Peyer's patch (tissue), 4 donors: Measurements from ENCODE around the gene RPS10. TPM values are rescaled to one million over a fixed set of nuclear protein-coding genes. Genes with fewer than 3 reads are reported as not detected.

Experiments
- DNase-seq, 3 donors: peaks; one replicate each; pipeline ENCODE4 v3.0.0-alpha.2; 2017 to 2019
- H3K27ac ChIP-seq, 4 donors: fragments of 200-600 bp; sonication (generic); one replicate each; pipeline ENCODE4 v1.5.1; 2016 to 2019
- H3K27me3 ChIP-seq, 2 donors: fragments of 200-600 bp; sonication (generic); one replicate each; pipeline ENCODE4 v1.5.1; 2019
- H3K36me3 ChIP-seq, 3 donors: fragments of 200-600 bp; sonication (generic); one replicate each; pipeline ENCODE4 v1.5.1; 2016 to 2019
- H3K4me1 ChIP-seq, 4 donors: fragments of 200-600 bp; sonication (generic); one replicate each; pipeline ENCODE4 v1.5.1; 2016 to 2019
- H3K4me3 ChIP-seq, 4 donors: fragments of 200-600 bp; sonication (generic); 1 replicate in 3 of 4; 2 replicates in 1 of 4; pipeline ENCODE4 v1.5.1; 2016 to 2019; ENCODE audit warnings: mild to moderate bottlenecking in 1 of 4
- H3K9me3 ChIP-seq, 4 donors: fragments of 200-600 bp; sonication (generic); one replicate each; pipeline ENCODE4 v1.5.1; 2016 to 2019; ENCODE audit warnings: mild to moderate bottlenecking in 1 of 4
- POLR2A ChIP-seq, 2 donors: fragments of 450-650 bp; IDR thresholded peaks; one replicate each; pipeline ENCODE4 v1.5.1; 2017; ENCODE audit warnings: antibody characterized with exemption in 2 of 2, mild to moderate bottlenecking in 2 of 2, moderate library complexity in 2 of 2
- total RNA-seq, 4 donors: library from RNA; depleted of rRNA; stranded (reverse); fragments of >200 nt; gene quantifications; one replicate each; pipeline ENCODE4 v1.1.0, GENCODE V29; 2016
- TF ChIP-seq, protein P1 (sequence below), 6 experiments: fragments of 450-650 bp in 4 of 6; fragments of 200-600 bp in 2 of 6; sonication (generic) in 1 of 6; IDR thresholded peaks; one replicate each; pipeline ENCODE4 v1.5.1; 2017 to 2019; ENCODE audit warnings: antibody characterized with exemption in 6 of 6, mild to moderate bottlenecking in 3 of 6, moderate library complexity in 1 of 6

Gene RPS10
- total RNA-seq, 4 donors from 2014 or later, result 729 to 2,642 (median 1,002) TPM

GRCh38 chr6:34469499-34469898, 43.6 kb upstream of the RPS10 start:
- peaks cover 0 to 13% (median 6%) of the 10 kb centered on the region in 4 donors for H3K4me1 ChIP-seq
- peak overlapping the region in 1 of 4 donors; percentile 14 for H3K27ac ChIP-seq
- no peaks in the 10 kb centered on the region for H3K9me3 ChIP-seq
- H3K27me3 ChIP-seq, result peaks cover 0 to 16% of the 10 kb centered on the region in 2 donors
- no peaks in the 10 kb centered on the region for H3K36me3 ChIP-seq
- DNase-seq, result no peak
- TF ChIP-seq, protein P1, sequence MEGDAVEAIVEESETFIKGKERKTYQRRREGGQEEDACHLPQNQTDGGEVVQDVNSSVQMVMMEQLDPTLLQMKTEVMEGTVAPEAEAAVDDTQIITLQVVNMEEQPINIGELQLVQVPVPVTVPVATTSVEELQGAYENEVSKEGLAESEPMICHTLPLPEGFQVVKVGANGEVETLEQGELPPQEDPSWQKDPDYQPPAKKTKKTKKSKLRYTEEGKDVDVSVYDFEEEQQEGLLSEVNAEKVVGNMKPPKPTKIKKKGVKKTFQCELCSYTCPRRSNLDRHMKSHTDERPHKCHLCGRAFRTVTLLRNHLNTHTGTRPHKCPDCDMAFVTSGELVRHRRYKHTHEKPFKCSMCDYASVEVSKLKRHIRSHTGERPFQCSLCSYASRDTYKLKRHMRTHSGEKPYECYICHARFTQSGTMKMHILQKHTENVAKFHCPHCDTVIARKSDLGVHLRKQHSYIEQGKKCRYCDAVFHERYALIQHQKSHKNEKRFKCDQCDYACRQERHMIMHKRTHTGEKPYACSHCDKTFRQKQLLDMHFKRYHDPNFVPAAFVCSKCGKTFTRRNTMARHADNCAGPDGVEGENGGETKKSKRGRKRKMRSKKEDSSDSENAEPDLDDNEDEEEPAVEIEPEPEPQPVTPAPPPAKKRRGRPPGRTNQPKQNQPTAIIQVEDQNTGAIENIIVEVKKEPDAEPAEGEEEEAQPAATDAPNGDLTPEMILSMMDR (IDR thresholded peaks at IDR 0.05), result no peak
- TF ChIP-seq POLR2A (IDR thresholded peaks at IDR 0.05), result no peak
- H3K4me3 ChIP-seq, result no peak overlapping the region

GRCh38 chr6:34468378-34468892, 42.6 kb upstream of the RPS10 start:
- Histone ChIP-seq H3K4me1 (peaks cover 0 to 13% (median 6%) of the 10 kb centered on the region in 4 donors), H3K9me3 (no peaks in the 10 kb centered on the region), H3K27me3 (peaks cover 0 to 16% of the 10 kb centered on the region in 2 donors), H3K27ac (peak overlapping the region in 1 of 4 donors; percentile 72), H3K4me3 (no peak overlapping the region), H3K36me3 (no peaks in the 10 kb centered on the region)
- peak in 2 of 3 donors; percentile 62 to 65 for DNase-seq
- TF ChIP-seq POLR2A (IDR thresholded peaks at IDR 0.05), result no peak
- TF ChIP-seq, protein P1 (IDR thresholded peaks at IDR 0.05), result no peak

DNA sequence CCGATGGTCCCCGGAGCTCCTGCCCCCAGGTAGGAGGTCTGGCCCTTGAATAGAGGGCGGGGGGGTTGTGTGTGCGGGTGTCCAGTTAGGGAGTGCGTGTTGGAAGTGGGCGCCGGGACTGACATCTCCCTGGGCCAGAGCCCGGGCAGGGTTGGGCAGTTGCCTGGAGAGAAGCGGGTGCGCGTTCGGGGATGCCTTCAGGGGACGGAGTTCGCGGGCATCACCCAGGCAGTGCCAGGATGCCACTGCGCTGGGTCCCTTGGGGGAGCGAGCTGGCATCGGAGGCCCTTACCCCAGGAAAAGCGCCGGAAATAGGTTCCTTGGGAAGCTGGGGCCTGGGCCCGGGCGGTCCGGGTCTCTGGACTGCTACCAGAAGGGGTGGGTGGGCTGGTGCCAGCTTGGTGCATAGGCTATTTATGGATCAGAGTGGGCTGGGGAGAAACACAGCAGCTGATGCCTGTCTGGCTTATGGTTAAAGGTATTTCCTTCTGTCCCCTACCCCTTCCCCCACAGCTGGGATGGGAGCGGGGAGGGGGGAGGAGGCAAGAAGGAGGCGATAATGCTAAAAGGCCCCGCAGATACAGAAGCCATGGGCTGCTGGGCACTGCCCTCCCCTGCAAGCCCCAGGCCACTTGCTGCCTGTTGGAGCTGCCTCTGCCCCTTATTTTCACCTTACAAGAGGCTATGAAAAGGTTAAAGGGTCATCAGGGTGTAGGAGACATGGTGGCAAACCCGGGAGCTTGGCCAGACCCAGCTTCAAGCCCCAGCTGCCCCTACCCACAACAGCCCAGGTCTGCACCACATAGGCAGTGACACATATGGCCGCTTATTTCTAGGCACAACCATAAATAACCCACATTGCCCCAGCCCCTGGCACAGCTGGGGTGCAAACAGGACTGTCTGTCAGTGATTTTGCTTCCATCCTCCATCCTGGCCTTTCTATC, 40.6 kb upstream of the RPS10 start:
- H3K9me3 ChIP-seq, result no peaks in the 10 kb centered on the region
- peak overlapping the region in 1 of 4 donors; percentile 49 for H3K27ac ChIP-seq
- TF ChIP-seq, protein P1 (IDR thresholded peaks at IDR 0.05), result no peak
- TF ChIP-seq POLR2A (IDR thresholded peaks at IDR 0.05), result no peak
- peak overlapping the region; percentile 34 to 50 (median 36) for H3K4me3 ChIP-seq
- H3K4me1 ChIP-seq, result peaks cover 0 to 13% (median 6%) of the 10 kb centered on the region in 4 donors
- H3K36me3 ChIP-seq, result no peaks in the 10 kb centered on the region
- DNase-seq, result no peak
- peaks cover 0 to 16% of the 10 kb centered on the region in 2 donors for H3K27me3 ChIP-seq

DNA sequence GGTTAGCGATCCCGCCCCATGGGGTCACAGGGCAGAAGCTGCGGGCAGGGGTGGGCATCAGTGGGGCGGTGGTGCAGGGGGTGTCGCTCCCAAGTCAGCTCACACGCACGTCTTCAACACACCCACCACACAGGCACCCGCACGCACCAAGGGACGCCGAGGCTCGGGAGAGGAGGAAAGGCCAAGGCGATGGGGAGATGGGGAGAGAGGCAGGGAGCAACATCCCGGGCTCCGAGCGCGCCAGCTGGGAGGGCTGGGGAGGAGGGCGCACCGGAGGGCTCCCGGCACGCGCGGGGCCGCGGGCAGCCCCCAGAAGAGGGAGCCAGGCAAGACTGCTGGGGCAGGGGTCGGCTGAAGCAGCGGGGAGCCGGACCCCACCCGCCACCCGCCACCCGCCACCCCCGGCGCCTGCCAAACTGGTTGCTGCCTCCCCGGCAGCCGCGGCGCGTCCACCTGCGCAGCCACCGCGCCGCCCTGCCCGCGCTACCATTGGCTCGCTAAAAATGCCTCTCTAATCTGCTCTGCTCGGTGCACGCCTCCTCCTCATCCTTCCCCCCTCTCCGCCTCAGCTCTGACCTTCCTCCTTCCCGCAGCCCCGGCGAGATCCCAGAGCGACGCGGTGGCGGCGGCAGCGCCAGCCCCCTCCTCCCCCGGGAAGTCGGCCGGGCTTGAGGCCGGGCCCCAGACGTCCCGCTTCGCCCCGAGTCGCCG, 39.8 kb upstream of the RPS10 start, which contains the start of gene PACSIN1:
TSS of gene PACSIN1 (plus strand) at position 546 of the 711 bp plus-strand sequence. CDS start 60,230 bp downstream, outside the sequence.
- no peaks in the 10 kb centered on the region for H3K36me3 ChIP-seq
- no peak for TF ChIP-seq POLR2A (IDR thresholded peaks at IDR 0.05)
- TF ChIP-seq, protein P1 (IDR thresholded peaks at IDR 0.05), result no peak
- DNase-seq, result peak in 2 of 3 donors; percentile 48 to 57
- peak within 1 kb of the TSS in 1 of 4 donors; percentile 49 for H3K27ac ChIP-seq
- H3K27me3 ChIP-seq, result peaks cover 0 to 16% of the 10 kb centered on the region in 2 donors
- no peaks in the 10 kb centered on the region for H3K9me3 ChIP-seq
- peak within 1 kb of the TSS; percentile 34 to 50 (median 36) for H3K4me3 ChIP-seq
- H3K4me1 ChIP-seq, result peaks cover 0 to 13% (median 6%) of the 10 kb centered on the region in 4 donors

DNA sequence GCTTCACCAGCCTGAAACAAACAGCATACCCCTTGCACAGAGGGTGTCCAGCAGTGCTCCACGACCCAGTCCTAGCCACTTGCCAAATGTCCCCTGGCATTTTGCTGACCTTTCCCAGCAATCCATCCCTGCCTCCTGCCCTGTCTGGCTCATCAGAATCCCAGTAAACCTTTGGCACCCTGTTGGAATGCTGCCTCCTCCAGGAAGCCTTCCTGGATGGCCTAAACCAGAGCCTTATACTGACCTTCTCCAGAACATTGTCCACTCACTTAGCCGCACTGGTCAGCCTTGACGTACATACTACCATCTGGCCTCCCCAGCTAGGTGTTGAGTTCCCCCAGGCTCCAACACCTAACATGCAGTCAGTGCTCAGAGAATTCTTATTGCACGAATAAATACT, 38.0 kb upstream of the RPS10 start:
- Histone ChIP-seq H3K36me3 (no peaks in the 10 kb centered on the region), H3K4me3 (no peak overlapping the region), H3K27me3 (peaks cover 0 to 16% of the 10 kb centered on the region in 2 donors), H3K27ac (no peak overlapping the region), H3K4me1 (peaks cover 0 to 13% (median 6%) of the 10 kb centered on the region in 4 donors), H3K9me3 (no peaks in the 10 kb centered on the region)
- DNase-seq, result no peak
- TF ChIP-seq POLR2A (IDR thresholded peaks at IDR 0.05), result no peak
- TF ChIP-seq, protein P1 (IDR thresholded peaks at IDR 0.05), result no peak
